ENCODE results near the gene CERS1.

Gene CERS1

GRCh38 chr19:18921593-18921992 lies 25.6 kb upstream of the CERS1 start:
- Histone ChIP-seq H4K20me1 (ENCODE audit: control insufficient read depth, insufficient read depth, low read depth, low read length) (0 out of 2 replicates have a peak, but pooled peaks cover 6% of the 10 kb centered on the region), H3K4me1 (ENCODE audit: control insufficient read depth, low read length) (peaks cover 12% of the 10 kb centered on the region), H3K4me2 (ENCODE audit: low read length) (no peak overlapping the region), H3K79me2 (ENCODE audit: control insufficient read depth, low read length) (peaks cover 49% of the 10 kb centered on the region), H3K9me3 (ENCODE audit: control insufficient read depth, insufficient read depth, low read length) (no peaks in the 10 kb centered on the region), H3F3A (ENCODE audit: control insufficient read depth, insufficient read depth) (no peaks in the 10 kb centered on the region), H3K27ac (ENCODE audit: low read depth, low read length) (no peak overlapping the region), H3K27me3 (ENCODE audit: control insufficient read depth, low read length) (no peaks in the 10 kb centered on the region), H3K4me3 (ENCODE audit: low read length) (no peak overlapping the region), H3K36me3 (ENCODE audit: control insufficient read depth, low read length) (peaks cover 60% of the 10 kb centered on the region), H3K9me2 (replicated peaks; ENCODE audit: control insufficient read depth, low read length) (no peaks in the 10 kb centered on the region)
- TF ChIP-seq CTCF (IDR thresholded peaks at IDR 0.05; ENCODE audit: low read depth, low read length, poor library complexity, severe bottlenecking) (no peak), EZH2phosphoT487 (IDR thresholded peaks at IDR 0.05; ENCODE audit: borderline replicate concordance, low read length) (no peak)

DNA sequence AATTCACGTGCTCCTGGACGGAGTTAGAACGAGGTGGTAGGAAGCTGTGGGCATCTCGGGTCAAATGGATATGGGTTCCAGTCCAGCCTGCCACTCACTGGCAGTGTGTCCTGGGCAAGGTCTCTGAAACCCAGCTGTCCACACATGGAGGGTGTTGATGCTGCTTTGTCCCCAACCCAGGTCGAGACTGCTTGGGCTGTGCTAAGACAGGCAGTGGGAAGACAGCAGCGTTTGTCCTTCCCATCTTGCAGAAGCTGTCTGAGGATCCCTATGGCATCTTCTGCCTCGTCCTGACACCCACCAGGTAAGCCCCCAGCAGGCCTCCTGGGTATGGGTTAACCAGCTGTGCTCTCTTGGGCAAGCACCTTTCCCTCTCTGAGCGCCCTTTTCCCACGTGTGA lies 24.4 kb upstream of the CERS1 start:
- Histone ChIP-seq H3K27ac (ENCODE audit: low read depth, low read length) (no peak overlapping the region), H3K9me2 (replicated peaks; ENCODE audit: control insufficient read depth, low read length) (no peaks in the 10 kb centered on the region), H3K4me3 (ENCODE audit: low read length) (peak overlapping the region; percentile 98), H3K36me3 (ENCODE audit: control insufficient read depth, low read length) (peaks cover 55% of the 10 kb centered on the region), H3F3A (ENCODE audit: control insufficient read depth, insufficient read depth) (no peaks in the 10 kb centered on the region), H3K79me2 (ENCODE audit: control insufficient read depth, low read length) (peaks cover 60% of the 10 kb centered on the region), H3K27me3 (ENCODE audit: control insufficient read depth, low read length) (no peaks in the 10 kb centered on the region), H3K9me3 (ENCODE audit: control insufficient read depth, insufficient read depth, low read length) (no peaks in the 10 kb centered on the region), H4K20me1 (ENCODE audit: control insufficient read depth, insufficient read depth, low read depth, low read length) (0 out of 2 replicates have a peak, but pooled peaks cover 6% of the 10 kb centered on the region), H3K4me1 (ENCODE audit: control insufficient read depth, low read length) (peaks cover 17% of the 10 kb centered on the region), H3K4me2 (ENCODE audit: low read length) (peak overlapping the region; percentile 90)
- no peak for TF ChIP-seq CTCF (IDR thresholded peaks at IDR 0.05; ENCODE audit: low read depth, low read length, poor library complexity, severe bottlenecking)
- no peak for TF ChIP-seq EZH2phosphoT487 (IDR thresholded peaks at IDR 0.05; ENCODE audit: borderline replicate concordance, low read length)

- Histone ChIP-seq H3K4me3 (ENCODE audit: low read length) (peak overlapping the region; percentile 98), H3K36me3 (ENCODE audit: control insufficient read depth, low read length) (peaks cover 59% of the 10 kb centered on the region), H3K4me1 (ENCODE audit: control insufficient read depth, low read length) (peaks cover 17% of the 10 kb centered on the region), H3K9me2 (replicated peaks; ENCODE audit: control insufficient read depth, low read length) (no peaks in the 10 kb centered on the region), H3K27me3 (ENCODE audit: control insufficient read depth, low read length) (no peaks in the 10 kb centered on the region), H3K9me3 (ENCODE audit: control insufficient read depth, insufficient read depth, low read length) (no peaks in the 10 kb centered on the region), H4K20me1 (ENCODE audit: control insufficient read depth, insufficient read depth, low read depth, low read length) (0 out of 2 replicates have a peak, but pooled peaks cover 6% of the 10 kb centered on the region), H3F3A (ENCODE audit: control insufficient read depth, insufficient read depth) (no peaks in the 10 kb centered on the region), H3K27ac (ENCODE audit: low read depth, low read length) (no peak overlapping the region), H3K4me2 (ENCODE audit: low read length) (peak overlapping the region; percentile 90), H3K79me2 (ENCODE audit: control insufficient read depth, low read length) (peaks cover 66% of the 10 kb centered on the region)
- TF ChIP-seq EZH2phosphoT487 (IDR thresholded peaks at IDR 0.05; ENCODE audit: borderline replicate concordance, low read length) (no peak), CTCF (IDR thresholded peaks at IDR 0.05; ENCODE audit: low read depth, low read length, poor library complexity, severe bottlenecking) (no peak)
These were observed 23.9 kb upstream of the CERS1 start for GRCh38 chr19:18919900-18920214.

Measured in DOHH2 (cell line).